ENCODE data around the gene AGAP1. TPM values are rescaled to one million over a fixed set of nuclear protein-coding genes. Genes with fewer than 3 reads are reported as not detected.

Gene AGAP1
- total RNA-seq, 4 donors from 2014 or later, result 33.7 to 55.2 (median 37.5) TPM

DNA sequence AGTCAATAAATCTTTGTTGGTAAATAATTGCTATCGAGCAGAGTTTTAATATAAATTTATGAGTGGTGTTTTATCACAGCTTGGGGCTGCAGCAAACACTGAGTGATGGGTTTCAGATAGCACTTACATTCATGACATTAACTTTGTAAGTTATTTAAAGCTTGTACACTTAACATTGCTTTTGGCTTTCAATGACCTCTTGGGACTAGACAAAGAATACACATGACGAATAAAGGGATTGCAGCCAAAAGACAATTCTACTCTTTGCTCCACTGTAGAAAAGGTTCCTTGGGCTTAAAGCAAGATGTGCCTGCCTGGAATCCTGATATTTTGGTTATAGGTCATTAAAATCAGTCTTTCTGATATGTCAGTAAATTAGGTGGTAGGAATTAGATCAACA lies 374.8 kb downstream of the AGAP1 start:
- Histone ChIP-seq H3K27ac (no peak overlapping the region), H3K4me3 (no peak overlapping the region), H3K36me3 (peaks cover 0 to 1% of the 10 kb centered on the region in 2 donors), H3K9me3 (peaks cover 0 to 13% (median 0%) of the 10 kb centered on the region in 3 donors), H3K4me1 (peaks cover 0 to 11% (median 0%) of the 10 kb centered on the region in 3 donors), H3K27me3 (no peaks in the 10 kb centered on the region)
- TF ChIP-seq POLR2AphosphoS5 (IDR thresholded peaks at IDR 0.05) (no peak), POLR2A (IDR thresholded peaks at IDR 0.05) (no peak), EP300 (IDR thresholded peaks at IDR 0.05) (no peak), CTCF (IDR thresholded peaks at IDR 0.05) (no peak)
- ATAC-seq, result no peak
- 63 to 80% methylated on average over 1 to 2 of the region's 2 CpGs for WGBS, 2 donors (ENCODE audit: low coverage in 1 of 2)

DNA sequence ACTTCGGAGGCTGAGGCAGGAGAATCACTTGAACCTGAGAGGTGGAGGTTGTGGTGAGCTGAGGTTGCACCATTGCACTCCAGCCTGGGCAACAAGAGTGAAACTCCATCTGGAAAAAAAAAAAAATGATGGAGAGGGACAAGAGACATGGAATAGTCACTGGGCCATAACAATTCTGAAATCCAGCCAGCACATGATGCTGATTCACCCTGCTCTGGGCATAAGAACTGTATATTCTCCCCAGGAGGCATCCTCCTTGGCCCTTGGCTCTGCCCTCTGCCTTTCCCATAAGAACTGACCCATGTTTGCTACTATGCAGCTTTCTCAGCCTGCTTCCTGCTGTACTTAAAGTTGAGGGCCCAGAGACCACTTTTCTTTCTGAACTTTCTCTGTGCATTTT lies 376.7 kb downstream of the AGAP1 start:
- peaks cover 0 to 3% of the 10 kb centered on the region in 2 donors for H3K36me3 ChIP-seq
- WGBS, 2 donors (ENCODE audit: low coverage in 1 of 2), result 100% methylated on average over 1 of the region's 1 CpG
- H3K27me3 ChIP-seq, result no peaks in the 10 kb centered on the region
- H3K27ac ChIP-seq, result no peak overlapping the region
- TF ChIP-seq EP300 (IDR thresholded peaks at IDR 0.05), result no peak
- TF ChIP-seq POLR2AphosphoS5 (IDR thresholded peaks at IDR 0.05), result no peak
- TF ChIP-seq POLR2A (IDR thresholded peaks at IDR 0.05), result no peak
- TF ChIP-seq CTCF (IDR thresholded peaks at IDR 0.05), result no peak
- ATAC-seq, result no peak
- H3K4me3 ChIP-seq, result no peak overlapping the region
- peaks cover 0 to 13% (median 0%) of the 10 kb centered on the region in 3 donors for H3K9me3 ChIP-seq
- H3K4me1 ChIP-seq, result peaks cover 0 to 11% (median 0%) of the 10 kb centered on the region in 3 donors

GRCh38 chr2:235876099-235876679 lies 382.3 kb downstream of the AGAP1 start:
- peaks cover 0 to 3% of the 10 kb centered on the region in 2 donors for H3K36me3 ChIP-seq
- H3K4me1 ChIP-seq, result no peaks in the 10 kb centered on the region
- no peak overlapping the region for H3K27ac ChIP-seq
- no peak for ATAC-seq
- no peaks in the 10 kb centered on the region for H3K9me3 ChIP-seq
- no peak overlapping the region for H3K4me3 ChIP-seq
- no peaks in the 10 kb centered on the region for H3K27me3 ChIP-seq
- TF ChIP-seq CTCF (IDR thresholded peaks at IDR 0.05) (no peak), POLR2AphosphoS5 (IDR thresholded peaks at IDR 0.05) (no peak), EP300 (IDR thresholded peaks at IDR 0.05) (no peak), POLR2A (IDR thresholded peaks at IDR 0.05) (no peak)
- 91 to 94% methylated on average over 9 of the region's 9 CpGs for WGBS, 2 donors (ENCODE audit: low coverage in 1 of 2)

- H3K4me3 ChIP-seq, result no peak overlapping the region
- H3K4me1 ChIP-seq, result no peaks in the 10 kb centered on the region
- no peak for TF ChIP-seq POLR2A (IDR thresholded peaks at IDR 0.05)
- TF ChIP-seq EP300 (IDR thresholded peaks at IDR 0.05), result no peak
- TF ChIP-seq CTCF (IDR thresholded peaks at IDR 0.05), result no peak
- TF ChIP-seq POLR2AphosphoS5 (IDR thresholded peaks at IDR 0.05), result no peak
- no peaks in the 10 kb centered on the region for H3K9me3 ChIP-seq
- no peaks in the 10 kb centered on the region for H3K27me3 ChIP-seq
- ATAC-seq, result no peak
- WGBS, 2 donors (ENCODE audit: low coverage in 1 of 2), result 75 to 76% methylated on average over 11 to 15 of the region's 15 CpGs
- H3K36me3 ChIP-seq, result peaks cover 0 to 3% of the 10 kb centered on the region in 2 donors
- no peak overlapping the region for H3K27ac ChIP-seq
Observed at GRCh38 chr2:235877275-235877802, 383.5 kb downstream of the AGAP1 start.

- ATAC-seq, result no peak
- Histone ChIP-seq H3K9me3 (no peaks in the 10 kb centered on the region), H3K36me3 (no peaks in the 10 kb centered on the region), H3K27me3 (no peaks in the 10 kb centered on the region), H3K4me1 (no peaks in the 10 kb centered on the region), H3K4me3 (no peak overlapping the region), H3K27ac (no peak overlapping the region)
- WGBS, 2 donors (ENCODE audit: low coverage in 1 of 2), result 93% methylated on average over 4 of the region's 7 CpGs; no CpG with 5 or more reads in 1 of the 2 donors
- TF ChIP-seq POLR2A (IDR thresholded peaks at IDR 0.05), result no peak
- TF ChIP-seq EP300 (IDR thresholded peaks at IDR 0.05), result no peak
- TF ChIP-seq CTCF (IDR thresholded peaks at IDR 0.05), result no peak
- no peak for TF ChIP-seq POLR2AphosphoS5 (IDR thresholded peaks at IDR 0.05)
Observed at GRCh38 chr2:235879116-235879515, 385.3 kb downstream of the AGAP1 start.
